Mesodermal cell (in vitro differentiated cells): ENCODE data around the gene KATNB1.

ENCODE experiments used
- H3K27ac ChIP-seq: 2 replicates; pipeline ENCODE4 v1.7.0; 2013; ENCODE audit warnings: mild to moderate bottlenecking, low read depth, low read length, moderate library complexity; ENCODE audit not compliant: severe bottlenecking
- H3K36me3 ChIP-seq: 2 replicates; pipeline ENCODE4 v1.7.1; 2013; ENCODE audit warnings: mild to moderate bottlenecking, low read length, moderate library complexity; ENCODE audit not compliant: control insufficient read depth, insufficient read depth
- H3K4me1 ChIP-seq: one replicate; pipeline ENCODE4 v1.7.1; 2013; ENCODE audit warnings: mild to moderate bottlenecking, low read length; ENCODE audit not compliant: insufficient read depth, control insufficient read depth, poor library complexity, severe bottlenecking
- H3K4me3 ChIP-seq: 2 replicates; pipeline ENCODE4 v1.7.0; 2013; ENCODE audit warnings: low read length, control low read depth, mild to moderate bottlenecking; ENCODE audit not compliant: insufficient read depth, poor library complexity, severe bottlenecking; ENCODE audit errors: extremely low read depth
- H3K9me3 ChIP-seq: 2 replicates; pipeline ENCODE4 v1.7.1; 2013; ENCODE audit warnings: mild to moderate bottlenecking, low read length, moderate library complexity; ENCODE audit not compliant: control insufficient read depth
- WGBS, 2 experiments: methylation state at CpG; one replicate each; pipeline ENCODE4 v1.1.5; 2013; ENCODE audit warnings: missing lambda C conversion rate in 2 of 2; ENCODE audit not compliant: insufficient coverage in 2 of 2; 5-methylcytosine and 5-hydroxymethylcytosine counted together

KATNB1 gene

GRCh38 chr16:57694231-57694724 is 41.3 kb upstream of the KATNB1 start:
- H3K36me3 ChIP-seq = no peaks in the 10 kb centered on the region
- WGBS, 2 experiments = 73 to 74% methylated on average over 5 to 9 of the region's 10 CpGs
- no peak overlapping the region for H3K27ac ChIP-seq
- no peak overlapping the region for H3K4me3 ChIP-seq
- H3K4me1 ChIP-seq = no peaks in the 10 kb centered on the region
- H3K9me3 ChIP-seq = no peaks in the 10 kb centered on the region

- H3K36me3 ChIP-seq = no peaks in the 10 kb centered on the region
- peak within 1 kb of the TSS; percentile 24 for H3K4me3 ChIP-seq
- WGBS, 2 experiments = 41 to 51% methylated on average over 5 to 6 of the region's 8 CpGs
- H3K27ac ChIP-seq = peak within 1 kb of the TSS; percentile 45
- H3K4me1 ChIP-seq = no peaks in the 10 kb centered on the region
- no peaks in the 10 kb centered on the region for H3K9me3 ChIP-seq
Measured at GRCh38 chr16:57694725-57695679, 40.6 kb upstream of the KATNB1 start, which contains the start of gene DRC7. Gene DRC7, plus strand, starts transcription at chr16:57694806. Its CDS starts 3,144 bp downstream, at chr16:57697950.

- WGBS, 2 experiments = 89 to 94% methylated on average over 2 to 3 of the region's 5 CpGs
Measured at GRCh38 chr16:57695680-57696069, 39.9 kb upstream of the KATNB1 start.

GRCh38 chr16:57696240-57696639 is 39.3 kb upstream of the KATNB1 start:
- WGBS, 2 experiments = 85 to 92% methylated on average over 5 to 6 of the region's 7 CpGs
- no peaks in the 10 kb centered on the region for H3K4me1 ChIP-seq
- H3K4me3 ChIP-seq = no peak overlapping the region

More at GRCh38 chr16:57695680-57696069, 39.9 kb upstream of the KATNB1 start:
- Histone ChIP-seq H3K9me3 (no peaks in the 10 kb centered on the region), H3K4me3 (no peak overlapping the region), H3K4me1 (no peaks in the 10 kb centered on the region), H3K27ac (no peak overlapping the region), H3K36me3 (no peaks in the 10 kb centered on the region)

GRCh38 chr16:57697896-57698537 is 37.6 kb upstream of the KATNB1 start:
- no peak overlapping the region for H3K27ac ChIP-seq
- H3K4me3 ChIP-seq = no peak overlapping the region
- WGBS, 2 experiments = 89 to 97% methylated on average over 12 to 13 of the region's 17 CpGs
- no peaks in the 10 kb centered on the region for H3K36me3 ChIP-seq
- H3K9me3 ChIP-seq = no peaks in the 10 kb centered on the region
- H3K4me1 ChIP-seq = peaks cover 3% of the 10 kb centered on the region

More at GRCh38 chr16:57696240-57696639, 39.3 kb upstream of the KATNB1 start:
- H3K27ac ChIP-seq = no peak overlapping the region
- no peaks in the 10 kb centered on the region for H3K36me3 ChIP-seq
- H3K9me3 ChIP-seq = no peaks in the 10 kb centered on the region

- 90 to 91% methylated on average over 10 to 15 of the region's 16 CpGs for WGBS, 2 experiments
- H3K36me3 ChIP-seq = no peaks in the 10 kb centered on the region
- H3K4me3 ChIP-seq = no peak overlapping the region
- H3K9me3 ChIP-seq = no peaks in the 10 kb centered on the region
- peaks cover 3% of the 10 kb centered on the region for H3K4me1 ChIP-seq
- no peak overlapping the region for H3K27ac ChIP-seq
Measured at GRCh38 chr16:57698812-57699405, 36.7 kb upstream of the KATNB1 start.

GRCh38 chr16:57699481-57699880 is 36.1 kb upstream of the KATNB1 start:
- Histone ChIP-seq H3K27ac (no peak overlapping the region), H3K9me3 (no peaks in the 10 kb centered on the region), H3K4me1 (peaks cover 3% of the 10 kb centered on the region), H3K36me3 (no peaks in the 10 kb centered on the region), H3K4me3 (no peak overlapping the region)
- WGBS, 2 experiments = 91 to 100% methylated on average over 3 of the region's 3 CpGs

GRCh38 chr16:57699899-57700298 is 35.7 kb upstream of the KATNB1 start:
- no peaks in the 10 kb centered on the region for H3K9me3 ChIP-seq
- 93 to 95% methylated on average over 7 of the region's 7 CpGs for WGBS, 2 experiments
- H3K4me3 ChIP-seq = no peak overlapping the region
- peaks cover 3% of the 10 kb centered on the region for H3K4me1 ChIP-seq
- no peaks in the 10 kb centered on the region for H3K36me3 ChIP-seq
- H3K27ac ChIP-seq = no peak overlapping the region

GRCh38 chr16:57700781-57701551 is 34.6 kb upstream of the KATNB1 start:
- Histone ChIP-seq H3K4me3 (no peak overlapping the region), H3K27ac (peak overlapping the region; percentile 82), H3K4me1 (peaks cover 3% of the 10 kb centered on the region), H3K36me3 (no peaks in the 10 kb centered on the region), H3K9me3 (no peaks in the 10 kb centered on the region)
- WGBS, 2 experiments = 76 to 82% methylated on average over 7 to 8 of the region's 10 CpGs
